ENCODE measurements around the gene IQCN.
A peak's percentile ranks its signal among the peaks of the same experiment; 100 is the strongest.

IQCN gene, protein sequence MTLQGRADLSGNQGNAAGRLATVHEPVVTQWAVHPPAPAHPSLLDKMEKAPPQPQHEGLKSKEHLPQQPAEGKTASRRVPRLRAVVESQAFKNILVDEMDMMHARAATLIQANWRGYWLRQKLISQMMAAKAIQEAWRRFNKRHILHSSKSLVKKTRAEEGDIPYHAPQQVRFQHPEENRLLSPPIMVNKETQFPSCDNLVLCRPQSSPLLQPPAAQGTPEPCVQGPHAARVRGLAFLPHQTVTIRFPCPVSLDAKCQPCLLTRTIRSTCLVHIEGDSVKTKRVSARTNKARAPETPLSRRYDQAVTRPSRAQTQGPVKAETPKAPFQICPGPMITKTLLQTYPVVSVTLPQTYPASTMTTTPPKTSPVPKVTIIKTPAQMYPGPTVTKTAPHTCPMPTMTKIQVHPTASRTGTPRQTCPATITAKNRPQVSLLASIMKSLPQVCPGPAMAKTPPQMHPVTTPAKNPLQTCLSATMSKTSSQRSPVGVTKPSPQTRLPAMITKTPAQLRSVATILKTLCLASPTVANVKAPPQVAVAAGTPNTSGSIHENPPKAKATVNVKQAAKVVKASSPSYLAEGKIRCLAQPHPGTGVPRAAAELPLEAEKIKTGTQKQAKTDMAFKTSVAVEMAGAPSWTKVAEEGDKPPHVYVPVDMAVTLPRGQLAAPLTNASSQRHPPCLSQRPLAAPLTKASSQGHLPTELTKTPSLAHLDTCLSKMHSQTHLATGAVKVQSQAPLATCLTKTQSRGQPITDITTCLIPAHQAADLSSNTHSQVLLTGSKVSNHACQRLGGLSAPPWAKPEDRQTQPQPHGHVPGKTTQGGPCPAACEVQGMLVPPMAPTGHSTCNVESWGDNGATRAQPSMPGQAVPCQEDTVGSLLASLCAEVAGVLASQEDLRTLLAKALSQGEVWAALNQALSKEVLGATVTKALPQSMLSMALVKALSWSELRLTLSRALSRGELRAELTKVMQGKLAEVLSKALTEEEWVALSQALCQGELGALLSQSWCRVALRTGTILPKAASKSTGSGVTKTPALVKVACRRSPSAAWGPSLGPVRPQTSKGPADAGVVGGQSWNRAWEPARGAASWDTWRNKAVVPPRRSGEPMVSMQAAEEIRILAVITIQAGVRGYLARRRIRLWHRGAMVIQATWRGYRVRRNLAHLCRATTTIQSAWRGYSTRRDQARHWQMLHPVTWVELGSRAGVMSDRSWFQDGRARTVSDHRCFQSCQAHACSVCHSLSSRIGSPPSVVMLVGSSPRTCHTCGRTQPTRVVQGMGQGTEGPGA (N-terminal part only)

DNA sequence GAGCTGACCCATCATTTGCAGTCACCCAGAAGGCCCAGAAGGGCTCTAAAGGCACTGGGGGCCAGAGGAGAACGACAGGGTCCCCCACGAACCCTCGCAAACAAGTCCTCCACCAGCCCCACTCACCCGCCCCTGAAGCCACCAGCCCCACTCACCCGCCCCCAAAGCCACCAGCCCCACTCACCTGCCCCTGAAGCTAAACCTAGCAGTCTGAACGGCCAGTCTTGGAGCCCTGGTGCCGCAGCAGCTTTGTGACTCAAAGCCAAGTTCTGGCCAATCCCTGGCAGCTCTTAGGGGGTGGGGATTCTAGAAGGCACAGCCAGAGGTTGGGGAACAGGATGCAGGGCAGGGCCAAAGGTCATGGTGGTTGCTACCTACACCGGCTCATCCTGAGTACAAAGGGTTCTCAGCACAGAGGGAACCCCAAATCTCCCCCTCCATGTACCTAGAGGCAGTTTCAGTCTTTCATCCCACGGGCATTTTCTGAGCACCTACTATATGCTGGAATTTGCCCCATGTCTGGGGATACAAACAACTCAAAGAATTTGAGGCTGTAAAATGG, at the start of gene IQCN:
Gene IQCN, minus strand, starts transcription at position 234 of the 562 bp plus-strand sequence. CDS start 4,974 bp downstream, outside the sequence.
- DNase-seq (ENCODE audit: low read depth in 1 of 2, low spot score in 1 of 2), result no peak

DNA sequence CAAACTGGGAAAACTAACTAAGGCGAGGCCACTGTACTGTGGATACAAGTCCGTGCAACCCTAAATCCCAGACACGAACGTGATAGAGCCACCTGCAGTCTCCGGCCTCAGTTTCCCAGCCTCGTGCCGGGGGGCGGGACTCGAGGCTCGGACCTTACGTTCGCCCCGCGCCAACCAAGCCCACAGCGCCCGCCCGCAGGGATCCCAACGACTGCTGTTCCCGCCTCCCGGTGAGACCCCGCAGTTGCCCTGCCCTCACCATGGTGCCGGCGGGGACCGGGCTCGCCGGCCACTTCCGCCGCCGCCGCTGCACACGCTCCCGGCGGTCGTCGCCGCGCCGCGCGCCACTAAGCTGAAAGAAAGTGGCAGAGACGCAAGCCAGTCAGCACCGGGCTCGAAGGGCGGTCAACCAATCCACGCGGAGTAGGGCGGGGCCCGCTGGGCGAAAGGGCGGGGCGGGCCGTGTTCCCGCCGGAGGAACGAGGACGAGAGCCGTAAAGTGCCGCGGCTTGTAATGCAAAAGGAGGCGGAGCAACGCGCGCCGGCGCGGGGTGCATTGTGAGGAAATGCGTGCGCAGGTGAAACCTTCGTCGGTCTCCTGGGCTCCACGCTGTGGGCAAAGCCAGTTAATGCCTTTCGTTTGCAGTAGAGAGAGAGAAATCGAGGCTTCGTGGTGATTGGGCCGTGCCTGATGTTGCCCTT, 48.7 kb upstream of the IQCN start, which contains the start of gene LSM4:
Gene LSM4, minus strand, starts transcription at position 318 of the 702 bp plus-strand sequence. Its CDS starts 56 bp downstream, at position 262.
- peak; percentile 99 for DNase-seq (ENCODE audit: low read depth in 1 of 2, low spot score in 1 of 2)

GRCh38 chr19:18322318-18322758, 48.1 kb upstream of the IQCN start:
- DNase-seq (ENCODE audit: low read depth in 1 of 2, low spot score in 1 of 2), result no peak

DNA sequence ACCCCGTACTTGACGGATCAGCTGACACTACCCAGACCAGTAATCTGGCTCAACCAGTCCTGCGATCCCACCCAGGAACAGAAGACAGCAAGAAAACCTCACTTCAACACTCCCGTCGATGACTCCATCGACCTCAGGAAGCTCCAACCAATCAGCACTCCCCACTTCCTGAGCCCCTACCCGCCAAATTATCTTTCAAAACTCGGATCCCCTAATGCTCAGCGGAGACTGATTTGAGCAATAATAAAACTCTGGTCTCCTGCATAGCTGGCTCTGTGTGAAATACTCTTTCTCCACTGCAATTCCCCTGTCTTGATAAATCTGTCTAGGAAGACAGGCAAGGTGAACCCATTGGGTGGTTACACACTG, 47.5 kb upstream of the IQCN start:
- no peak for DNase-seq (ENCODE audit: low read depth in 1 of 2, low spot score in 1 of 2)

- no peak for DNase-seq (ENCODE audit: low read depth in 1 of 2, low spot score in 1 of 2)
These were observed 46.8 kb upstream of the IQCN start for GRCh38 chr19:18320865-18321733.

DNA sequence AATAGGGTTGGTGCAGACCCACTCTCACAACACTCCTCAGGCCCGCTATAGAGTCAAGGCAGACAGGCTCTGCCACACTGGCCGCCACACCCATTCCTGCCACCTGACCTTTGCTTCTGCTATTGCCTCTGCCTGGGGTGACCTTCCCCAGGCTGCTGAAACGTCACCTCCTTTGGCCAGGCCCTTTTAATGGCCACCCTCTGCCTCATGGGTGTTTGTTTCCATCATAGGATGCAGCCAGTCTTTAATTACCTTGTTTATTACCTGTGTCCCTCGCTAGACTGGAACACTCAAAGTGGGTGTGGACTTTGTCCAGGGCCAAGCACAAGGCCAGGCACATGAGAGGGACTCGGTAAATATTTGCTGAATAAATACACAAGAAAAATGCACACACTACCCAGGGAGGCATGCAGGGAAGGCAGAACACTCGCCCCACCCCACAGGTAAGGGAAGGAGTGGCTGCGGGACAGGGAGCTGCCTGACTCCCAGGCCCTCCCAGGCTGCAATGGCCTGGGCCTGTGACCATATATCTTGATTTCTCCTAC, 45.4 kb upstream of the IQCN start:
- DNase-seq (ENCODE audit: low read depth in 1 of 2, low spot score in 1 of 2), result no peak

- DNase-seq (ENCODE audit: low read depth in 1 of 2, low spot score in 1 of 2), result no peak
These were observed 43.9 kb upstream of the IQCN start for GRCh38 chr19:18317961-18318800.

GRCh38 chr19:18313398-18313797, 39.1 kb upstream of the IQCN start:
- no peak for DNase-seq (ENCODE audit: low read depth in 1 of 2, low spot score in 1 of 2)

- DNase-seq (ENCODE audit: low read depth in 1 of 2, low spot score in 1 of 2), result no peak
These were observed 37.9 kb upstream of the IQCN start for GRCh38 chr19:18312092-18312534.

DNA sequence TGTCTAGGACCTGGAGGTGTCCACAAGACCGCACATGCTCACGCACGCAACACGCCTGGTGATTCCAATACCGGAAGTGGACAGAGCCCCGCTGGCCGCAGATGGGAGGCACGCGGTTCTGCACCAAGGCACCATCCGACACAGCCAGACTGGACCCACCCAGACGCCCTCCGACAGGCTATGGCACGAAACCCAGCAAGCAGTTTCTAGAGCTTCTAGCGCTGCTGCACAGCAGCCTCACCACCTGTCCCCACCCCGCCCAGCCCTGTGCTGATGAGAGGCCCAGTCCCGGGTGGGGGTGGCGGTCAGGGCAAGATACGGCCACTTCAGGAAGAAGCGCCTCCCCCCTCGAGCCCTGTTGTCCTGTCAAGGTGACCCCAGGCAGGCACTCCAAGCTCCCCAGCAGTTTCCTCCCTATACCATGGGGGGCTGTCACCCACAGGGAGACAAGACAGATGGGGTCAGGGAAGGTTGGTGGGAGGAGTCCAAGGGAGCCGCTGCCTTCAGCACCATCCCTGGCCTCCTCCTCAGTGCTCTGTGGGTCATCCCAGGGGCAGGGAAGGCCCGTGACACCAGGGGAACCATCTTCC, 37.3 kb upstream of the IQCN start:
- DNase-seq (ENCODE audit: low read depth in 1 of 2, low spot score in 1 of 2), result no peak

DNA sequence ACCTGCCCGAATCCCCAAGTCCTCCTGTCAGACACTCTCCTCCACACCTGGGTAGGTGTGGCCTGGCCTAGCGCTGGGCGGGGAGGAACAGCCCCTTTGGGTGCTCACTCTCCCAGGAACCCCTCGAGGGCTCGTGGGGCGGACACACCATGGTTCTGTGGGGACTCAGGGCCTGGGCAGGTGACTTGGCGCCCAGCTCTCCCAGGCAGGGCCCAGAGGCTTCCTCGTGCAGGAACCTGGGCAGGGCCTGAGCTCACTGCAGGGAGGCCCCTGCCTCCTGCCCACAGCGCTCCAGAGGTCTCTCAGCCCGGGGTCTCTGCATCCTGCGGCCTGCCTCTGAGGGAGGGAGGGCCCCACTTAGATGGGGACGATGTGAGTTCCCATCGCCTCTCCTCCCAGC, 36.7 kb upstream of the IQCN start:
- DNase-seq (ENCODE audit: low read depth in 1 of 2, low spot score in 1 of 2), result no peak

- DNase-seq (ENCODE audit: low read depth in 1 of 2, low spot score in 1 of 2), result no peak
These were observed 36.1 kb upstream of the IQCN start for GRCh38 chr19:18310118-18310909.

DNA sequence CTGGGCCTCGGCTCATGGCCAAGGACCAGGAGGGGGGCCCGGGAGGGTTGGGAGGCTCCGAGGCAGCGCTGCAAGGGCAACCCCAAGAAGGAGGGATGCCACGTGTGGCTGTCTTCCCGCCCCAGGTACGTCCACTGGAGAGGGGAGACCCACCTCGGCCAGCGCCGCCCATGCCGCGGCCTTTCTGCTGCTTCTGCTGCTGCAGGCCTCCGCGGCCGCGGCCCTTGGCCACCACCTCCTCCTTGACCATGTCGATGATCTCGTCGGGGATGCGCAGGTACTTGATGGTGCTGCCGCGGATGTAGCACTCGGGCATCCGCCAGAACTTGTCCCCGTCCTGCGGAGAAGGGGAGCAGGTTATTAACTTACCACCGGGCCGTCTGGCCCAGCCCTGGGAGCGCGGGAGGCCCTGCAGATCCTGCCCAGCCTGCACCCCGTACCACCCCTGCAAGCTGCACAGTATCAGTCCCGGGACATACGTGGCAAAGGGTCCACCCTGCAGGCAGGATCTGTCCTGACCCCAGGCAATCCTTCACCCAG, 35.3 kb upstream of the IQCN start:
- DNase-seq (ENCODE audit: low read depth in 1 of 2, low spot score in 1 of 2), result no peak

- DNase-seq (ENCODE audit: low read depth in 1 of 2, low spot score in 1 of 2), result no peak
These were observed 34.7 kb upstream of the IQCN start for GRCh38 chr19:18308948-18309325.

- no peak for DNase-seq (ENCODE audit: low read depth in 1 of 2, low spot score in 1 of 2)
These were observed 34.0 kb upstream of the IQCN start for GRCh38 chr19:18308051-18308947.

DNA sequence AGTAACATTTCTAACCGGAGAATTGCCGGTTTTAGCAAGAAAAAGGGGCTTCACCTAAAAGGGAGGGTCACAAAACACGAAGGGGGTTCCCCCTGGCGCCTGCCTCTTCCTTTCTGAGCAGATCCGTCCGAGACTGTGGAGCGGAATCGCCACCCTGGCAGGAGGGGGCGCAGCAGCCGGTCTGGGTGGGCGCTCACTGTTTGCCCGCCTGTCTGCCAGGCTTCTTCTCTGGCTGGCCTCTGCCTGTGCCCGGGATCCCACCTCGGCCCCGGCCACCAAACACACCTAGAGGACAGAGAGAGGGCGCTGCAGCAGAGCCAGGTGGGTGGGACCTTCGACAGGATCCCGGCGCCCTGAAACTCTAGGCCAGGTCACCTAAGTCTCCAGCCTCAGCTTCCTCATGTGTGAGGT, 33.0 kb upstream of the IQCN start:
- no peak for DNase-seq (ENCODE audit: low read depth in 1 of 2, low spot score in 1 of 2)
